HepG2 (cell line): Measurements from ENCODE around the gene HSPA1L. TPM values are rescaled to one million over a fixed set of nuclear protein-coding genes. Genes with fewer than 3 reads are reported as not detected.

ENCODE experiments used
- FOXC1 ChIP-seq: sonication (generic); formaldehyde crosslinking; IDR thresholded peaks from 2 replicates; pipeline ENCODE4 v1.8.0; 2022; ENCODE audit warnings: mild to moderate bottlenecking, missing genetic modification reagents, borderline replicate concordance
- HIVEP1 ChIP-seq: sonication (generic); formaldehyde crosslinking; IDR thresholded peaks from 2 replicates; pipeline ENCODE4 v1.4.0; 2020; ENCODE audit warnings: mild to moderate bottlenecking, missing genetic modification reagents
- HNRNPUL1 ChIP-seq: fragments of 200-400 bp; formaldehyde crosslinking; IDR thresholded peaks from 2 replicates; pipeline ENCODE4 v1.6.1; 2017; ENCODE audit warnings: low read depth, mild to moderate bottlenecking, low read length, moderate library complexity
- IKZF4 ChIP-seq: sonication (generic); formaldehyde crosslinking; IDR thresholded peaks from 2 replicates; pipeline ENCODE4 v1.5.1; 2020; ENCODE audit warnings: borderline replicate concordance, mild to moderate bottlenecking, low read depth, missing genetic modification reagents; ENCODE audit errors: not compliant biosample characterization
- KAT7 ChIP-seq: IDR thresholded peaks from 2 replicates; pipeline ENCODE4 v1.6.1; 2018; ENCODE audit warnings: borderline replicate concordance, missing compliant biosample characterization
- MATR3 ChIP-seq: sonication (generic); formaldehyde crosslinking; IDR thresholded peaks from 2 replicates; pipeline ENCODE4 v1.4.0; 2020; ENCODE audit warnings: missing genetic modification reagents
- STAG1 ChIP-seq: sonication (generic); formaldehyde crosslinking; IDR thresholded peaks from 2 replicates; pipeline ENCODE4 v1.4.0; 2020; ENCODE audit warnings: missing genetic modification reagents
- TMF1 ChIP-seq: sonication (generic); formaldehyde crosslinking; IDR thresholded peaks from 2 replicates; pipeline ENCODE4 v1.8.1; 2022; ENCODE audit warnings: low read depth, missing genetic modification reagents
- ZFP36L1 ChIP-seq: sonication (generic); formaldehyde crosslinking; IDR thresholded peaks from 2 replicates; pipeline ENCODE4 v1.8.0; 2022; ENCODE audit warnings: mild to moderate bottlenecking, missing genetic modification reagents, moderate library complexity
- ZNF205 ChIP-seq: IDR thresholded peaks from 2 replicates; pipeline ENCODE4 v1.6.1; 2018; ENCODE audit warnings: missing biosample characterization, missing genetic modification reagents
- ZNF383 ChIP-seq: sonication (generic); formaldehyde crosslinking; IDR thresholded peaks from 2 replicates; pipeline ENCODE4 v1.4.0; 2020; ENCODE audit warnings: missing genetic modification reagents, mild to moderate bottlenecking, borderline replicate concordance
- ZNF567 ChIP-seq: sonication (generic); formaldehyde crosslinking; IDR thresholded peaks from 2 replicates; pipeline ENCODE4 v1.8.1; 2023; ENCODE audit warnings: mild to moderate bottlenecking, missing genetic modification reagents, borderline replicate concordance
- ZSCAN20 ChIP-seq: sonication (generic); formaldehyde crosslinking; IDR thresholded peaks from 2 replicates; pipeline ENCODE4 v1.4.0; 2020; ENCODE audit warnings: missing genetic modification reagents, mild to moderate bottlenecking, borderline replicate concordance
- polyA plus RNA-seq, 8 experiments: library from polyadenylated mRNA; depleted of rRNA in 3 of 8; stranded (reverse) in 7 of 8; unstranded in 1 of 8; fragments of >200 nt; fragmentation: Illumina TruSeq in 4 of 8; extraction: Trizol in 4 of 8; gene quantifications; 2 replicates each; pipeline versions ENCODE4 v1.2.1 to v1.2.3, GENCODE V29; 2011 to 2016; ENCODE audit warnings: low read depth in 4 of 8, missing spikeins in 1 of 8, mixed read lengths in 1 of 8; ENCODE audit not compliant: insufficient read depth in 1 of 8
- total RNA-seq, 5 experiments: library from RNA; depleted of rRNA; stranded (reverse); fragments of >200 nt; fragmentation: Illumina TruSeq; extraction: Trizol; gene quantifications; 2 replicates each; pipeline ENCODE4 v1.2.3, GENCODE V29; 2016; ENCODE audit warnings: low read depth in 1 of 5
- TF ChIP-seq, protein P1 (sequence below): IDR thresholded peaks from 2 replicates; pipeline ENCODE4 v1.6.1; 2016; ENCODE audit warnings: low read depth
- TF ChIP-seq, protein P2 (sequence below), 2 experiments: sonication (generic) in 1 of 2; formaldehyde crosslinking in 1 of 2; IDR thresholded peaks; 2 replicates each; pipeline versions ENCODE4 v1.4.0 to v1.6.1; 2016 to 2020; ENCODE audit warnings: borderline replicate concordance in 1 of 2, low read depth in 1 of 2, mild to moderate bottlenecking in 1 of 2, missing genetic modification reagents in 1 of 2
- TF ChIP-seq, protein P3 (sequence below): sonication (generic); formaldehyde crosslinking; IDR thresholded peaks from 2 replicates; pipeline ENCODE4 v1.4.0; 2020; ENCODE audit warnings: missing genetic modification reagents, borderline replicate concordance
- TF ChIP-seq, protein P4 (sequence below): sonication (generic); formaldehyde crosslinking; IDR thresholded peaks from 2 replicates; pipeline ENCODE4 v1.4.0; 2020; ENCODE audit warnings: missing genetic modification reagents
- TF ChIP-seq, protein P5 (sequence below): sonication (generic); IDR thresholded peaks from 2 replicates; pipeline ENCODE4 v1.6.1; 2016; ENCODE audit warnings: low read depth, borderline replicate concordance

The HSPA1L gene
- total and polyA plus RNA-seq, 2 of the 13 experiments (the other 11 are each of a cell fraction or from before 2014, with no cell fraction given), result 0.55 to 1.0 TPM

DNA sequence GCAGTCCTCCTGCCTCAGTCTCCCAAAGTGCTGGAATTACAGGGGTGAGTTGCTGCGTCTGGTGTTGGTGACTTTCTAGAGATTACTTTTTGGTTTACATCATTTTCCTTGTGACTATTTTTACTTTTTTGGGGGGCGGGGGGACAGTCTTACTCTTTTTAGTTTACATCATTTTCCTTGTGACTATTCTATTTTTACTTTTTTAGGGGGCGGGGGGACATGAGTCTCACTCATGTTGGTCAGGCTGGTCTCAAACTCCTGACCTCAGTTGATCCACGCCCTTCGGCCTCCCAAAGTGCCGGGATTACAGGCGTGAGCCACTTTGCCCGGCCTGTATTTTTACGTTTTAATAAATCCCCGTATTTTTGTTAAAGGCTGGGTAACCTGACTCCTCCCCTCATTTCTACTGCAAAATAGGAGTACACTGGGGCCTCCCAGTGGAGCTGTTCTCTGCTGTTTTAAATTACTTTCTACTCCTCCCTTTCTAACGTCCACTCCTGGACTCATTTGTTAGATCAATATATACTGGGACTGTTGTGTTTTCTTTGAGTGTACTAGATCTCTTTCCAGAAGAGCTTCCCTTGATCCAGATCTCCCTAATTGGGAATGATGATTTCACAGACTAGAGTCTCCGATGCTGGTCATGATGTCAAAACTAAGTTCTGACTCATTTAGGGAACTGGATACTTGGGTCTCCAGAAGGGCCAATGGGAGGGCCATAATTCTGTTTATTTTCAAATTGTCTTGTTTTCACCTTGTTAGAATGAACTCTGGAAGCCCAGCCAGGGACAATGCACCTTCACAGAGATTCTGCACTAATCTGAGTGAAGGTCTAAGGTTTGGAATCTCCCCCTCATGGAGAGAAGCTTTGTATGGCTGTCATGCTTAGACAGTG is 21.6 kb upstream of the HSPA1L start (continued):
- TF ChIP-seq TMF1 (CRISPR knock-in tag), result no peak
- TF ChIP-seq ZNF205 (CRISPR knock-in tag), result no peak
- TF ChIP-seq HIVEP1 (CRISPR knock-in tag), result no peak
- TF ChIP-seq, protein P1, sequence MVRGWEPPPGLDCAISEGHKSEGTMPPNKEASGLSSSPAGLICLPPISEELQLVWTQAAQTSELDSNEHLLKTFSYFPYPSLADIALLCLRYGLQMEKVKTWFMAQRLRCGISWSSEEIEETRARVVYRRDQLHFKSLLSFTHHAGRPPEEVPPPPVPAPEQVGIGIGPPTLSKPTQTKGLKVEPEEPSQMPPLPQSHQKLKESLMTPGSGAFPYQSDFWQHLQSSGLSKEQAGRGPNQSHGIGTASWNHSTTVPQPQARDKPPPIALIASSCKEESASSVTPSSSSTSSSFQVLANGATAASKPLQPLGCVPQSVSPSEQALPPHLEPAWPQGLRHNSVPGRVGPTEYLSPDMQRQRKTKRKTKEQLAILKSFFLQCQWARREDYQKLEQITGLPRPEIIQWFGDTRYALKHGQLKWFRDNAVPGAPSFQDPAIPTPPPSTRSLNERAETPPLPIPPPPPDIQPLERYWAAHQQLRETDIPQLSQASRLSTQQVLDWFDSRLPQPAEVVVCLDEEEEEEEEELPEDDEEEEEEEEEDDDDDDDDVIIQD (CRISPR knock-in tag), result no peak
- TF ChIP-seq, protein P2, sequence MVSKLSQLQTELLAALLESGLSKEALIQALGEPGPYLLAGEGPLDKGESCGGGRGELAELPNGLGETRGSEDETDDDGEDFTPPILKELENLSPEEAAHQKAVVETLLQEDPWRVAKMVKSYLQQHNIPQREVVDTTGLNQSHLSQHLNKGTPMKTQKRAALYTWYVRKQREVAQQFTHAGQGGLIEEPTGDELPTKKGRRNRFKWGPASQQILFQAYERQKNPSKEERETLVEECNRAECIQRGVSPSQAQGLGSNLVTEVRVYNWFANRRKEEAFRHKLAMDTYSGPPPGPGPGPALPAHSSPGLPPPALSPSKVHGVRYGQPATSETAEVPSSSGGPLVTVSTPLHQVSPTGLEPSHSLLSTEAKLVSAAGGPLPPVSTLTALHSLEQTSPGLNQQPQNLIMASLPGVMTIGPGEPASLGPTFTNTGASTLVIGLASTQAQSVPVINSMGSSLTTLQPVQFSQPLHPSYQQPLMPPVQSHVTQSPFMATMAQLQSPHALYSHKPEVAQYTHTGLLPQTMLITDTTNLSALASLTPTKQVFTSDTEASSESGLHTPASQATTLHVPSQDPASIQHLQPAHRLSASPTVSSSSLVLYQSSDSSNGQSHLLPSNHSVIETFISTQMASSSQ (IDR thresholded peaks at IDR 0.05; ENCODE audit: low read depth), result no peak
- TF ChIP-seq, protein P2 (CRISPR knock-in tag; IDR thresholded peaks at IDR 0.05; ENCODE audit: borderline replicate concordance), result no peak; the same call in 1 of the 2 replicates
- 0 out of 2 replicates have a peak, but pooled peaks have one; percentile 13 for TF ChIP-seq ZFP36L1 (CRISPR knock-in tag)
- no peak for TF ChIP-seq HNRNPUL1
- TF ChIP-seq STAG1, result 0 out of 2 replicates have a peak, but pooled peaks have one; percentile 13
- TF ChIP-seq ZNF383 (CRISPR knock-in tag), result no peak
- TF ChIP-seq ZSCAN20 (CRISPR knock-in tag), result 0 out of 2 replicates have a peak, but pooled peaks have one; percentile 35
- TF ChIP-seq, protein P3, sequence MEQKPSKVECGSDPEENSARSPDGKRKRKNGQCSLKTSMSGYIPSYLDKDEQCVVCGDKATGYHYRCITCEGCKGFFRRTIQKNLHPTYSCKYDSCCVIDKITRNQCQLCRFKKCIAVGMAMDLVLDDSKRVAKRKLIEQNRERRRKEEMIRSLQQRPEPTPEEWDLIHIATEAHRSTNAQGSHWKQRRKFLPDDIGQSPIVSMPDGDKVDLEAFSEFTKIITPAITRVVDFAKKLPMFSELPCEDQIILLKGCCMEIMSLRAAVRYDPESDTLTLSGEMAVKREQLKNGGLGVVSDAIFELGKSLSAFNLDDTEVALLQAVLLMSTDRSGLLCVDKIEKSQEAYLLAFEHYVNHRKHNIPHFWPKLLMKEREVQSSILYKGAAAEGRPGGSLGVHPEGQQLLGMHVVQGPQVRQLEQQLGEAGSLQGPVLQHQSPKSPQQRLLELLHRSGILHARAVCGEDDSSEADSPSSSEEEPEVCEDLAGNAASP (CRISPR knock-in tag), result 0 out of 2 replicates have a peak, but pooled peaks have one; percentile 9
- TF ChIP-seq, protein P4, sequence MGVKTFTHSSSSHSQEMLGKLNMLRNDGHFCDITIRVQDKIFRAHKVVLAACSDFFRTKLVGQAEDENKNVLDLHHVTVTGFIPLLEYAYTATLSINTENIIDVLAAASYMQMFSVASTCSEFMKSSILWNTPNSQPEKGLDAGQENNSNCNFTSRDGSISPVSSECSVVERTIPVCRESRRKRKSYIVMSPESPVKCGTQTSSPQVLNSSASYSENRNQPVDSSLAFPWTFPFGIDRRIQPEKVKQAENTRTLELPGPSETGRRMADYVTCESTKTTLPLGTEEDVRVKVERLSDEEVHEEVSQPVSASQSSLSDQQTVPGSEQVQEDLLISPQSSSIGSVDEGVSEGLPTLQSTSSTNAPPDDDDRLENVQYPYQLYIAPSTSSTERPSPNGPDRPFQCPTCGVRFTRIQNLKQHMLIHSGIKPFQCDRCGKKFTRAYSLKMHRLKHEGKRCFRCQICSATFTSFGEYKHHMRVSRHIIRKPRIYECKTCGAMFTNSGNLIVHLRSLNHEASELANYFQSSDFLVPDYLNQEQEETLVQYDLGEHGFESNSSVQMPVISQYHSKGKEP (CRISPR knock-in tag), result no peak
- 0 out of 2 replicates have a peak, but pooled peaks have one; percentile 24 for TF ChIP-seq ZNF567
- no peak for TF ChIP-seq MATR3 (CRISPR knock-in tag)
- peak; percentile 20 for TF ChIP-seq IKZF4 (CRISPR knock-in tag)
- no peak for TF ChIP-seq FOXC1 (CRISPR knock-in tag)
- no peak for TF ChIP-seq KAT7
- TF ChIP-seq, protein P5, sequence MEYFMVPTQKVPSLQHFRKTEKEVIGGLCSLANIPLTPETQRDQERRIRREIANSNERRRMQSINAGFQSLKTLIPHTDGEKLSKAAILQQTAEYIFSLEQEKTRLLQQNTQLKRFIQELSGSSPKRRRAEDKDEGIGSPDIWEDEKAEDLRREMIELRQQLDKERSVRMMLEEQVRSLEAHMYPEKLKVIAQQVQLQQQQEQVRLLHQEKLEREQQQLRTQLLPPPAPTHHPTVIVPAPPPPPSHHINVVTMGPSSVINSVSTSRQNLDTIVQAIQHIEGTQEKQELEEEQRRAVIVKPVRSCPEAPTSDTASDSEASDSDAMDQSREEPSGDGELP, result no peak
